ENCODE data around the gene OR51B2. TPM values are rescaled to one million over a fixed set of nuclear protein-coding genes. Genes with fewer than 3 reads are reported as not detected.

OR51B2 gene
- total and polyA plus RNA-seq, 4 donors: 0.17 to 0.37 TPM; not detected in 2

- Histone ChIP-seq H3K27me3 (ENCODE audit: control insufficient read depth in 4 of 4, insufficient read depth in 4 of 4, low read length in 3 of 4) (no peaks in the 10 kb centered on the region), H3K9me3 (ENCODE audit: control insufficient read depth in 4 of 4, low read length in 3 of 4) (no peaks in the 10 kb centered on the region), H3K4me3 (ENCODE audit: low read depth in 1 of 3, low read length in 3 of 3) (no peak overlapping the region), H3K4me1 (ENCODE audit: control insufficient read depth in 4 of 4, insufficient read depth in 4 of 4, low read length in 3 of 4) (no peaks in the 10 kb centered on the region), H3K9ac (ENCODE audit: low read depth in 1 of 2, low read length in 2 of 2) (no peak overlapping the region), H3K36me3 (ENCODE audit: control insufficient read depth in 4 of 4, insufficient read depth in 3 of 4, low read depth in 1 of 4, low read length in 3 of 4) (no peaks in the 10 kb centered on the region), H3K27ac (ENCODE audit: low read depth in 1 of 2, low read length in 2 of 2) (no peak overlapping the region)
- DNase-seq (ENCODE audit: low spot score): no peak
- no peak for TF ChIP-seq NR2F2 (IDR thresholded peaks at IDR 0.05)
- no peak for TF ChIP-seq MAX (IDR thresholded peaks at IDR 0.05)
- no peak for TF ChIP-seq JUND (IDR thresholded peaks at IDR 0.05)
- TF ChIP-seq GABPA (IDR thresholded peaks at IDR 0.05 in 1 of 2, conservative IDR thresholded peaks at IDR 0.05 in 1 of 2): no peak
- no peak for TF ChIP-seq FOXA1 (IDR thresholded peaks at IDR 0.05)
- no peak for TF ChIP-seq EGR1 (IDR thresholded peaks at IDR 0.05; ENCODE audit: low read depth in 2 of 2)
- no peak for TF ChIP-seq RAD21 (IDR thresholded peaks at IDR 0.05)
- TF ChIP-seq YY1 (IDR thresholded peaks at IDR 0.05): no peak
- TF ChIP-seq FOXA2 (IDR thresholded peaks at IDR 0.05): no peak
- TF ChIP-seq HNF4A (conservative IDR thresholded peaks at IDR 0.05): no peak
- no peak for TF ChIP-seq REST (IDR thresholded peaks at IDR 0.05)
- no peak for TF ChIP-seq RXRA (IDR thresholded peaks at IDR 0.05)
- TF ChIP-seq ATF3 (IDR thresholded peaks at IDR 0.05): no peak
- no peak for TF ChIP-seq TAF1 (conservative IDR thresholded peaks at IDR 0.05)
- WGBS: 54% methylated on average over 3 of the region's 3 CpGs
Observed at GRCh38 chr11:5300251-5300650, 23.8 kb downstream of the OR51B2 start.

GRCh38 chr11:5298451-5298850 lies 25.6 kb downstream of the OR51B2 start:
- Histone ChIP-seq H3K27me3 (ENCODE audit: control insufficient read depth in 4 of 4, insufficient read depth in 4 of 4, low read length in 3 of 4) (no peaks in the 10 kb centered on the region), H3K9me3 (ENCODE audit: control insufficient read depth in 4 of 4, low read length in 3 of 4) (no peaks in the 10 kb centered on the region), H3K9ac (ENCODE audit: low read depth in 1 of 2, low read length in 2 of 2) (no peak overlapping the region), H3K4me3 (ENCODE audit: low read depth in 1 of 3, low read length in 3 of 3) (no peak overlapping the region), H3K27ac (ENCODE audit: low read depth in 1 of 2, low read length in 2 of 2) (no peak overlapping the region), H3K4me1 (ENCODE audit: control insufficient read depth in 4 of 4, insufficient read depth in 4 of 4, low read length in 3 of 4) (no peaks in the 10 kb centered on the region), H3K36me3 (ENCODE audit: control insufficient read depth in 4 of 4, insufficient read depth in 3 of 4, low read depth in 1 of 4, low read length in 3 of 4) (no peaks in the 10 kb centered on the region)
- TF ChIP-seq REST (IDR thresholded peaks at IDR 0.05) (no peak), HNF4G (IDR thresholded peaks at IDR 0.05) (no peak)
- no peak for DNase-seq (ENCODE audit: low spot score)
- WGBS: 5% methylated on average over 1 of the region's 1 CpG
